HepG2 (cell line): ENCODE results near the gene SOST. TPM values are rescaled to one million over a fixed set of nuclear protein-coding genes. Genes with fewer than 3 reads are reported as not detected.

Source experiments
- ATAC-seq: fragments of 200-7000 bp; cut with Tn5 transposase; 3 replicates; pipeline ENCODE4 v1.9.1; 2020; ENCODE audit warnings: mild to moderate bottlenecking, moderate library complexity
- BruUV-seq: library from RNA; stranded (reverse); fragments of 400-500 nt; replicated peaks from 2 replicates; lab custom pipeline; 2021; lab: Mats Ljungman, UMichigan
- CTCF ChIA-PET: fragments of 300-600 bp; formaldehyde crosslinking; extraction: SDS; loops from one replicate; lab custom pipeline; 2021; ENCODE audit warnings: low total read pairs, inconsistent platforms, low intra/inter-chr PET ratio; lab: Yijun Ruan, JAX
- POLR2A ChIA-PET: fragments of 350-600 bp; sonication (Branson Sonifier 250); formaldehyde crosslinking; loops from one replicate; lab custom pipeline; 2020; ENCODE audit warnings: antibody characterized with exemption, inconsistent platforms; lab: Yijun Ruan, JAX
- DNase-seq: peaks from one replicate; pipeline ENCODE4 v3.0.0-alpha.2; 2015; ENCODE audit warnings: low spot score
- FAIRE-seq: peaks from 3 replicates; lab custom pipeline; 2011; peaks lifted over from hg19 to GRCh38; lab: Jason Lieb, UNC
- H2AFZ ChIP-seq: one replicate; pipeline ENCODE4 v1.6.1; 2011; ENCODE audit warnings: low read length, inconsistent platforms
- H3K27ac ChIP-seq: fragments of 300-600 bp; 3 replicates; pipeline ENCODE4 v1.8.0; 2011; ENCODE audit warnings: mixed run types, mild to moderate bottlenecking, mixed read lengths, low read length, inconsistent platforms; ENCODE audit not compliant: insufficient read depth; ENCODE audit errors: extremely low read length
- H3K27me3 ChIP-seq, 2 experiments: fragments of 200-600 bp in 1 of 2; 2 replicates in 1 of 2; 3 replicates in 1 of 2; pipeline versions ENCODE4 v1.6.0 to v1.8.0; 2011; ENCODE audit warnings: low read length in 2 of 2, mild to moderate bottlenecking in 2 of 2, moderate library complexity in 2 of 2, inconsistent platforms in 1 of 2; ENCODE audit not compliant: insufficient read depth in 2 of 2, control insufficient read depth in 1 of 2
- H3K36me3 ChIP-seq, 2 experiments: fragments of 200-600 bp in 1 of 2; replicated peaks in 1 of 2; 2 replicates in 1 of 2; 3 replicates in 1 of 2; pipeline versions ENCODE4 v1.5.1 to v1.8.0; 2011; ENCODE audit warnings: low read length in 2 of 2, inconsistent platforms in 1 of 2; ENCODE audit not compliant: insufficient read depth in 2 of 2, control insufficient read depth in 1 of 2
- H3K4me1 ChIP-seq: 2 replicates; pipeline ENCODE4 v1.5.1; 2012; ENCODE audit warnings: low read length, inconsistent platforms; ENCODE audit not compliant: insufficient read depth
- H3K4me2 ChIP-seq: 2 replicates; pipeline ENCODE4 v1.6.0; 2011; ENCODE audit warnings: low read depth, low read length, inconsistent platforms
- H3K4me3 ChIP-seq, 3 experiments: fragments of 200-600 bp in 1 of 3; sonication (generic), shearing (Covaris generic) in 1 of 3; replicated peaks in 1 of 3; 2 replicates each; pipeline ENCODE4 v1.5.1; 2011 to 2016; ENCODE audit warnings: low read length in 3 of 3, inconsistent platforms in 2 of 3, low read depth in 2 of 3, mild to moderate bottlenecking in 2 of 3, control low read depth in 1 of 3, mixed read lengths in 1 of 3; ENCODE audit not compliant: insufficient read depth in 1 of 3
- H3K79me2 ChIP-seq: one replicate; pipeline ENCODE4 v1.6.1; 2011; ENCODE audit warnings: low read length, inconsistent platforms; ENCODE audit not compliant: insufficient read depth
- H3K9ac ChIP-seq: 2 replicates; pipeline ENCODE4 v1.6.0; 2011; ENCODE audit warnings: mild to moderate bottlenecking, low read depth, low read length, inconsistent platforms; ENCODE audit not compliant: insufficient read depth
- H3K9me3 ChIP-seq: 2 replicates; pipeline ENCODE4 v1.5.1; 2012; ENCODE audit warnings: mild to moderate bottlenecking, low read length
- H4K20me1 ChIP-seq: 2 replicates; pipeline ENCODE4 v1.6.0; 2011; ENCODE audit warnings: inconsistent platforms, mild to moderate bottlenecking, low read length, moderate library complexity; ENCODE audit not compliant: insufficient read depth
- DPF2 ChIP-seq: sonication (generic); formaldehyde crosslinking; IDR thresholded peaks from 2 replicates; pipeline ENCODE4 v1.4.0; 2020; ENCODE audit warnings: mild to moderate bottlenecking, low read depth, missing genetic modification reagents, borderline replicate concordance
- ERF ChIP-seq: IDR thresholded peaks from 2 replicates; pipeline ENCODE4 v1.6.1; 2018; ENCODE audit warnings: missing biosample characterization, missing genetic modification reagents
- KAT8 ChIP-seq: IDR thresholded peaks from 2 replicates; pipeline ENCODE4 v1.6.1; 2016; ENCODE audit warnings: missing genetic modification reagents, missing compliant biosample characterization
- MBD4 ChIP-seq: IDR thresholded peaks from 2 replicates; pipeline ENCODE4 v1.6.1; 2012; ENCODE audit warnings: low read length, inconsistent platforms, borderline replicate concordance
- MEIS2 ChIP-seq: sonication (generic); formaldehyde crosslinking; IDR thresholded peaks from 2 replicates; pipeline ENCODE4 v1.9.0; 2021; ENCODE audit warnings: mild to moderate bottlenecking, missing genetic modification reagents
- PHF5A ChIP-seq: IDR thresholded peaks from one replicate; pipeline ENCODE4 v1.6.1; 2018; ENCODE audit warnings: low read depth, missing genetic modification reagents; ENCODE audit not compliant: unreplicated experiment
- RARG ChIP-seq: sonication (generic); formaldehyde crosslinking; IDR thresholded peaks from 2 replicates; pipeline ENCODE4 v1.4.0; 2020; ENCODE audit warnings: low read depth, mild to moderate bottlenecking, missing genetic modification reagents
- REPIN1 ChIP-seq: sonication (generic); formaldehyde crosslinking; IDR thresholded peaks from 2 replicates; pipeline ENCODE4 v1.8.0; 2022; ENCODE audit warnings: missing genetic modification reagents, low read depth, mild to moderate bottlenecking, borderline replicate concordance
- RORA ChIP-seq: sonication (generic); formaldehyde crosslinking; IDR thresholded peaks from 2 replicates; pipeline ENCODE4 v1.5.0; 2020; ENCODE audit warnings: mild to moderate bottlenecking, missing genetic modification reagents, moderate library complexity
- SNAPC5 ChIP-seq: sonication (generic); formaldehyde crosslinking; IDR thresholded peaks from 2 replicates; pipeline ENCODE4 v1.8.1; 2023; ENCODE audit warnings: mild to moderate bottlenecking, missing genetic modification reagents, borderline replicate concordance
- SNRNP70 ChIP-seq: fragments of 200-400 bp; formaldehyde crosslinking; IDR thresholded peaks from 2 replicates; pipeline ENCODE4 v1.6.1; 2017; ENCODE audit warnings: mild to moderate bottlenecking, low read depth, low read length, moderate library complexity
- TBL1XR1 ChIP-seq: fragments of 150-350 bp; IDR thresholded peaks from 2 replicates; pipeline ENCODE4 v1.6.1; 2014; ENCODE audit warnings: borderline replicate concordance, low read length; ENCODE audit not compliant: partially characterized antibody
- TMF1 ChIP-seq: sonication (generic); formaldehyde crosslinking; IDR thresholded peaks from 2 replicates; pipeline ENCODE4 v1.8.1; 2022; ENCODE audit warnings: low read depth, missing genetic modification reagents
- ZFYVE20 ChIP-seq: sonication (generic); formaldehyde crosslinking; IDR thresholded peaks from 2 replicates; pipeline ENCODE4 v1.8.0; 2023; ENCODE audit warnings: low read depth, mild to moderate bottlenecking, moderate library complexity, missing genetic modification reagents, borderline replicate concordance
- ZNF136 ChIP-seq: sonication (generic); formaldehyde crosslinking; IDR thresholded peaks from 2 replicates; pipeline ENCODE4 v1.8.1; 2022; ENCODE audit warnings: low read depth, mild to moderate bottlenecking, moderate library complexity, missing genetic modification reagents
- ZNF296 ChIP-seq: sonication (generic); formaldehyde crosslinking; conservative IDR thresholded peaks from 2 replicates; pipeline ENCODE4 v1.5.0; 2020; ENCODE audit warnings: mild to moderate bottlenecking, missing genetic modification reagents
- ZNF383 ChIP-seq: sonication (generic); formaldehyde crosslinking; IDR thresholded peaks from 2 replicates; pipeline ENCODE4 v1.4.0; 2020; ENCODE audit warnings: missing genetic modification reagents, mild to moderate bottlenecking, borderline replicate concordance
- ZNF441 ChIP-seq: sonication (generic); formaldehyde crosslinking; IDR thresholded peaks from 2 replicates; pipeline ENCODE4 v1.7.0; 2021; ENCODE audit warnings: missing genetic modification reagents, borderline replicate concordance
- ZNF570 ChIP-seq: sonication (generic); formaldehyde crosslinking; IDR thresholded peaks from 2 replicates; pipeline ENCODE4 v1.4.0; 2020; ENCODE audit warnings: mild to moderate bottlenecking, missing genetic modification reagents, borderline replicate concordance
- WGBS: methylation state at CpG from one replicate; pipeline ENCODE4 v1.1.6; 2017; ENCODE audit warnings: low lambda C conversion rate; 5-methylcytosine and 5-hydroxymethylcytosine counted together
- in situ Hi-C: cut with HindIII; loops from 2 replicates; pipeline ENCODE4 v1.10.0; 2017; ENCODE audit warnings: low pct_unique_long_range_greater_than_20kb; ENCODE audit not compliant: extremely low pct_ligation_motif_present
- intact Hi-C: fragments of 100-400 bp; cut with micrococcal nuclease; formaldehyde crosslinking; loops from one replicate; pipeline ENCODE4 v1.10.0; 2022; ENCODE audit not compliant: unreplicated experiment
- polyA plus RNA-seq, 8 experiments: library from polyadenylated mRNA; depleted of rRNA in 3 of 8; stranded (reverse) in 7 of 8; unstranded in 1 of 8; fragments of >200 nt; fragmentation: Illumina TruSeq in 4 of 8; extraction: Trizol in 4 of 8; gene quantifications; 2 replicates each; pipeline versions ENCODE4 v1.2.1 to v1.2.3, GENCODE V29; 2011 to 2016; ENCODE audit warnings: low read depth in 4 of 8, missing spikeins in 1 of 8, mixed read lengths in 1 of 8; ENCODE audit not compliant: insufficient read depth in 1 of 8
- total RNA-seq, 5 experiments: library from RNA; depleted of rRNA; stranded (reverse); fragments of >200 nt; fragmentation: Illumina TruSeq; extraction: Trizol; gene quantifications; 2 replicates each; pipeline ENCODE4 v1.2.3, GENCODE V29; 2016; ENCODE audit warnings: low read depth in 1 of 5
- TF ChIP-seq, protein P1 (sequence below): sonication (generic); formaldehyde crosslinking; IDR thresholded peaks from 2 replicates; pipeline ENCODE4 v1.4.0; 2020; ENCODE audit warnings: missing genetic modification reagents

The SOST gene
- total and polyA plus RNA-seq, 2 of the 13 experiments (the other 11 are each of a cell fraction or from before 2014, with no cell fraction given): not detected

DNA sequence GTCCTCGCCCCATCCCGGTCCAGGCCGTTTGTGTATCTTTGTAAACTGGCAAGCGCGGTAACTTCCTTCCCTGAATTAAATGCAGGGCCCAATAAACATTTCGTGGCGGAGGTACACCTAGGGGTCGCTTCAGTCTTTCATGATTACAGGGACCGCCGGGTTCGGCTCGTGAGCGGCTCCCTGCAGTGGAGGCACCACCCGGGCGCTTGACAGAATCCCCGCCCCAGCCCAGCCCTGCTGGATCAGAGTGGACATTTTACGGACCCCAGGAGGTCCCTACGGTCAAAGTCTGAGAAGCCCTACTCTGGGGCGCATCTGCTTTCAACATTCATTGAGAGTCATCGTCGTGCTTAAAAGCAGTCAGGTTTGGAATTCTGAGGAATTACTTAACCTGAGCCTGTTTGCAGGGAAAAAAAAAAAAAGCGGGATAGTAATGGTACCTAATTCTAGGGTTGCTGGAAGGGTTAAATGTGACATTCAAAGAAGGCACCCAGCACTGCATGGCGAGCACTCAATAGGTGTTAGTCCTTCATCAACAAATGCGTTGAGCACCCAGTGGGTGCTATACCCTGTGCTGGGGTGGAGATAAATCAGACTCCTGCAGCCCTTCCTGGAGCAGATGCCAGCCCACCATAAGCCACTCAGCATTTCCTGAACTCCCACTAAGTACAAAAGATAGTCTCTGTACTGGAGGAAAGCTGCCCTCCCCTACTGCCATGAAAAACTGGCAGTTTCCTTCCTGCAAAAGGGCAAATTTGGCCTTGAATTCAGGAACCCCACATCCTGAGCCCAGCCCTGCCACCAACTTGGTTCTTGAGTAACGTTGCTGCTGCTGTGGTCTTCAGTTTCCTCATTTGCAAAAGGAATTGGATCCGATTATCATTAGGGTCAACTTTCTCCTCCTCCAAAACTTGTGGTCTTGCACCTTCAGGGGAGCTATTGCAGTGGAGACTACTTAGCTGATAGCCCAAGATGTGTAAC lies 20.8 kb upstream of the SOST start:
- H3K36me3 ChIP-seq: peaks cover 4 to 19% of the 10 kb centered on the region in 2 experiments
- DNase-seq (peak; percentile 58), FAIRE-seq (no peak), ATAC-seq (peak; percentile 34)
- POLR2A ChIA-PET: interaction anchor here (0.8 to 1.6 kb wide), 10 partner anchors 10 to 412 kb away, joined by 3 to 7 read pairs (median 3); partner anchors contain the start of gene MPP3
- in situ Hi-C loops: no loop called here
- H3K4me2 ChIP-seq: peak overlapping the region; percentile 97
- H3K79me2 ChIP-seq: peaks cover 23% of the 10 kb centered on the region
- peak overlapping the region; percentile 75 to 93 (median 91) for H3K4me3 ChIP-seq
- TSS peak; percentile 87 for BruUV-seq
- H2AFZ ChIP-seq: no peak overlapping the region
- H4K20me1 ChIP-seq: no peaks in the 10 kb centered on the region
- peak overlapping the region; percentile 100 for H3K9ac ChIP-seq
- intact Hi-C loops: no loop called here
- 6% methylated on average over 21 of the region's 26 CpGs for WGBS
- H3K27ac ChIP-seq: peak overlapping the region; percentile 95
- peaks cover 68% of the 10 kb centered on the region for H3K4me1 ChIP-seq
- no peaks in the 10 kb centered on the region for H3K9me3 ChIP-seq
- CTCF ChIA-PET: interaction anchor here (0.9 kb wide), 1 partner anchor 67 kb away, joined by 3 read pairs; no protein-coding TSS in a partner anchor
- H3K27me3 ChIP-seq: peaks cover 0 to 44% of the 10 kb centered on the region in 2 experiments; a peak in 3 of 5 replicates
- TF ChIP-seq SNRNP70 (no peak), TBL1XR1 (no peak), ZNF136 (CRISPR knock-in tag) (no peak), ZNF570 (CRISPR knock-in tag) (peak; percentile 17; the same call in 1 of the 2 replicates), TMF1 (CRISPR knock-in tag) (no peak), SNAPC5 (CRISPR knock-in tag) (no peak), PHF5A (CRISPR knock-in tag) (no peak), ZNF296 (CRISPR knock-in tag) (no peak), RARG (CRISPR knock-in tag) (no peak), DPF2 (CRISPR knock-in tag) (no peak), ZNF441 (0 out of 2 replicates have a peak, but pooled peaks have one; percentile 5), REPIN1 (CRISPR knock-in tag) (no peak), MEIS2 (CRISPR knock-in tag) (no peak; the same call in 1 of the 2 replicates), ZNF383 (CRISPR knock-in tag) (0 out of 2 replicates have a peak, but pooled peaks have one; percentile 6), KAT8 (no peak), RORA (CRISPR knock-in tag) (no peak), ERF (CRISPR knock-in tag) (no peak; the same call in 1 of the 2 replicates), MBD4 (no peak), ZFYVE20 (CRISPR knock-in tag) (no peak)
- TF ChIP-seq, protein P1, sequence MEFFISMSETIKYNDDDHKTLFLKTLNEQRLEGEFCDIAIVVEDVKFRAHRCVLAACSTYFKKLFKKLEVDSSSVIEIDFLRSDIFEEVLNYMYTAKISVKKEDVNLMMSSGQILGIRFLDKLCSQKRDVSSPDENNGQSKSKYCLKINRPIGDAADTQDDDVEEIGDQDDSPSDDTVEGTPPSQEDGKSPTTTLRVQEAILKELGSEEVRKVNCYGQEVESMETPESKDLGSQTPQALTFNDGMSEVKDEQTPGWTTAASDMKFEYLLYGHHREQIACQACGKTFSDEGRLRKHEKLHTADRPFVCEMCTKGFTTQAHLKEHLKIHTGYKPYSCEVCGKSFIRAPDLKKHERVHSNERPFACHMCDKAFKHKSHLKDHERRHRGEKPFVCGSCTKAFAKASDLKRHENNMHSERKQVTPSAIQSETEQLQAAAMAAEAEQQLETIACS (CRISPR knock-in tag): 0 out of 2 replicates have a peak, but pooled peaks have one; percentile 46
